Large intestine (tissue), 3 donors: Measurements from ENCODE around the gene CHRNB2. TPM values are rescaled to one million over a fixed set of nuclear protein-coding genes. Genes with fewer than 3 reads are reported as not detected.

Source experiments
- DNase-seq, 2 donors: peaks; one replicate each; pipeline versions ENCODE4 v3.0.0 to v3.0.0-alpha.2; 2013
- H3K27ac ChIP-seq: one replicate; pipeline ENCODE4 v1.5.1; 2013; ENCODE audit warnings: low read length
- H3K27me3 ChIP-seq: 2 replicates; pipeline ENCODE4 v1.6.1; 2013; ENCODE audit warnings: low read length; ENCODE audit not compliant: control insufficient read depth, insufficient read depth
- H3K36me3 ChIP-seq: 2 replicates; pipeline ENCODE4 v1.6.1; 2013; ENCODE audit warnings: low read length; ENCODE audit not compliant: control insufficient read depth, insufficient read depth
- H3K4me1 ChIP-seq: one replicate; pipeline ENCODE4 v1.6.1; 2013; ENCODE audit warnings: low read length; ENCODE audit not compliant: control insufficient read depth, insufficient read depth
- H3K4me3 ChIP-seq: one replicate; pipeline ENCODE4 v1.5.1; 2013; ENCODE audit warnings: low read length
- H3K9me3 ChIP-seq: one replicate; pipeline ENCODE4 v1.6.1; 2013; ENCODE audit warnings: mild to moderate bottlenecking, low read depth, low read length, moderate library complexity; ENCODE audit not compliant: control insufficient read depth
- WGBS: methylation state at CpG from one replicate; pipeline ENCODE4 v1.1.5; 2013; ENCODE audit warnings: low lambda C conversion rate; ENCODE audit not compliant: insufficient coverage; 5-methylcytosine and 5-hydroxymethylcytosine counted together
- polyA plus RNA-seq: library from polyadenylated mRNA; unstranded; fragments of 120-200 nt; gene quantifications from one replicate; pipeline ENCODE4 v1.2.1, GENCODE V29; 2013

Gene CHRNB2
- polyA plus RNA-seq, 1 donor: 1.7 TPM

- Histone ChIP-seq H3K27ac (no peak overlapping the region), H3K9me3 (no peaks in the 10 kb centered on the region), H3K27me3 (no peaks in the 10 kb centered on the region), H3K4me3 (no peak overlapping the region), H3K36me3 (no peaks in the 10 kb centered on the region), H3K4me1 (peaks cover 11% of the 10 kb centered on the region)
- 95% methylated on average over 4 of the region's 10 CpGs for WGBS
- DNase-seq: no peak
These were observed 43.7 kb downstream of the CHRNB2 start for GRCh38 chr1:154611150-154611862.

GRCh38 chr1:154614247-154614646, 46.7 kb downstream of the CHRNB2 start:
- Histone ChIP-seq H3K4me3 (no peak overlapping the region), H3K27ac (no peak overlapping the region), H3K9me3 (no peaks in the 10 kb centered on the region), H3K36me3 (no peaks in the 10 kb centered on the region), H3K27me3 (no peaks in the 10 kb centered on the region), H3K4me1 (peaks cover 3% of the 10 kb centered on the region)
- no peak for DNase-seq
- no CpG with 5 or more reads among the region's 4 CpGs for WGBS

GRCh38 chr1:154614901-154615300, 47.3 kb downstream of the CHRNB2 start:
- no CpG with 5 or more reads among the region's 6 CpGs for WGBS
- Histone ChIP-seq H3K9me3 (no peaks in the 10 kb centered on the region), H3K27me3 (no peaks in the 10 kb centered on the region), H3K4me3 (no peak overlapping the region), H3K27ac (no peak overlapping the region), H3K36me3 (no peaks in the 10 kb centered on the region), H3K4me1 (no peaks in the 10 kb centered on the region)
- no peak for DNase-seq

- Histone ChIP-seq H3K9me3 (no peaks in the 10 kb centered on the region), H3K4me3 (no peak overlapping the region), H3K4me1 (no peaks in the 10 kb centered on the region), H3K27ac (no peak overlapping the region), H3K27me3 (no peaks in the 10 kb centered on the region), H3K36me3 (no peaks in the 10 kb centered on the region)
- 100% methylated on average over 1 of the region's 4 CpGs for WGBS
- DNase-seq: no peak
These were observed 47.8 kb downstream of the CHRNB2 start for GRCh38 chr1:154615411-154615810.

- H3K9me3 ChIP-seq: no peaks in the 10 kb centered on the region
- H3K27me3 ChIP-seq: no peaks in the 10 kb centered on the region
- no peak overlapping the region for H3K27ac ChIP-seq
- no peak overlapping the region for H3K4me3 ChIP-seq
- no peaks in the 10 kb centered on the region for H3K36me3 ChIP-seq
- DNase-seq: no peak
- no peaks in the 10 kb centered on the region for H3K4me1 ChIP-seq
- WGBS: 82% methylated on average over 3 of the region's 5 CpGs
These were observed 49.2 kb downstream of the CHRNB2 start for GRCh38 chr1:154616659-154617345.

GRCh38 chr1:154619181-154619948, 51.8 kb downstream of the CHRNB2 start:
- no peak for DNase-seq
- 95% methylated on average over 3 of the region's 5 CpGs for WGBS
- Histone ChIP-seq H3K4me1 (no peaks in the 10 kb centered on the region), H3K4me3 (no peak overlapping the region), H3K9me3 (no peaks in the 10 kb centered on the region), H3K27ac (no peak overlapping the region), H3K36me3 (peaks cover 2% of the 10 kb centered on the region), H3K27me3 (no peaks in the 10 kb centered on the region)

- no CpG with 5 or more reads among the region's 3 CpGs for WGBS
- Histone ChIP-seq H3K27ac (no peak overlapping the region), H3K27me3 (no peaks in the 10 kb centered on the region), H3K4me3 (no peak overlapping the region), H3K9me3 (no peaks in the 10 kb centered on the region), H3K4me1 (no peaks in the 10 kb centered on the region), H3K36me3 (peaks cover 2% of the 10 kb centered on the region)
- no peak for DNase-seq
These were observed 53.2 kb downstream of the CHRNB2 start for GRCh38 chr1:154620751-154621150.

- DNase-seq: no peak
- H3K27me3 ChIP-seq: no peaks in the 10 kb centered on the region
- H3K27ac ChIP-seq: no peak overlapping the region
- no peaks in the 10 kb centered on the region for H3K9me3 ChIP-seq
- no CpG with 5 or more reads among the region's 5 CpGs for WGBS
- H3K4me1 ChIP-seq: peaks cover 6% of the 10 kb centered on the region
- H3K4me3 ChIP-seq: no peak overlapping the region
- peaks cover 2% of the 10 kb centered on the region for H3K36me3 ChIP-seq
These were observed 54.3 kb downstream of the CHRNB2 start for GRCh38 chr1:154621875-154622274.

GRCh38 chr1:154622503-154623039, 55.0 kb downstream of the CHRNB2 start:
- peaks cover 2% of the 10 kb centered on the region for H3K36me3 ChIP-seq
- H3K27me3 ChIP-seq: no peaks in the 10 kb centered on the region
- H3K27ac ChIP-seq: no peak overlapping the region
- no peaks in the 10 kb centered on the region for H3K9me3 ChIP-seq
- H3K4me3 ChIP-seq: no peak overlapping the region
- peaks cover 6% of the 10 kb centered on the region for H3K4me1 ChIP-seq
- no peak for DNase-seq

- no peak for DNase-seq
- no peak overlapping the region for H3K27ac ChIP-seq
- no peak overlapping the region for H3K4me3 ChIP-seq
- H3K4me1 ChIP-seq: peaks cover 6% of the 10 kb centered on the region
- no peaks in the 10 kb centered on the region for H3K9me3 ChIP-seq
- WGBS: no CpG with 5 or more reads among the region's 3 CpGs
- H3K27me3 ChIP-seq: no peaks in the 10 kb centered on the region
- peaks cover 2% of the 10 kb centered on the region for H3K36me3 ChIP-seq
These were observed 55.8 kb downstream of the CHRNB2 start for GRCh38 chr1:154623358-154623757.
